Loucy (cell line): ENCODE measurements around the gene CDA.

Source experiments
- CTCF ChIP-seq: fragments of 200-600 bp; sonication (generic); conservative IDR thresholded peaks from 2 replicates; pipeline ENCODE4 v1.5.1; 2014; ENCODE audit warnings: mild to moderate bottlenecking, antibody characterized with exemption, low read length
- EZH2phosphoT487 ChIP-seq: fragments of 200-600 bp; IDR thresholded peaks from 2 replicates; pipeline ENCODE4 v1.6.1; 2018; ENCODE audit warnings: antibody characterized with exemption, mild to moderate bottlenecking, moderate library complexity, borderline replicate concordance

DNA sequence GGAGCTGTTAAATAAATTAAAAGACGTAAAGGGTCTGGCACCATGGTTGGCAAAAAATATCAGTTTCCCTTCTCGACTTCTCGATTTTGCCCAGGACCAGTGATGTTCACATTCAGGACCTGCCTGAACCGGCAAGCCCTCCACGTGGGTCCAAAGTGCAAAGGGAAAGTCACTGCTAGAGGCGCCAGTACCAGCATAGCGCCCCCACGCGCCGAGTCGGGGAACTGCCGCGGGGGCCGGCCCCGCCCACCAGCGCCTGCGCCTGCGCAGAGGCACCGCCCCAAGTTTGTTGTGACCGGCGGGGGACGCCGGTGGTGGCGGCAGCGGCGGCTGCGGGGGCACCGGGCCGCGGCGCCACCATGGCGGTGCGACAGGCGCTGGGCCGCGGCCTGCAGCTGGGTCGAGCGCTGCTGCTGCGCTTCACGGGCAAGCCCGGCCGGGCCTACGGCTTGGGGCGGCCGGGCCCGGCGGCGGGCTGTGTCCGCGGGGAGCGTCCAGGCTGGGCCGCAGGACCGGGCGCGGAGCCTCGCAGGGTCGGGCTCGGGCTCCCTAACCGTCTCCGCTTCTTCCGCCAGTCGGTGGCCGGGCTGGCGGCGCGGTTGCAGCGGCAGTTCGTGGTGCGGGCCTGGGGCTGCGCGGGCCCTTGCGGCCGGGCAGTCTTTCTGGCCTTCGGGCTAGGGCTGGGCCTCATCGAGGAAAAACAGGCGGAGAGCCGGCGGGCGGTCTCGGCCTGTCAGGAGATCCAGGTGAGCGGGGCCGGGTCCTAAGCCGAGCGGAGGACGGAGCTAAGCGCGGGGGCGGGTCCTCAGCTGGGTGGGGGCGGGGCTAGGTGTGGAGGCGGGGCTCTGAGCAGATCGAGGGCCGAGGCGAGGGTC lies 44.5 kb downstream of the CDA start, which contains the start of gene PINK1:
- TF ChIP-seq CTCF = peak; percentile 95
- no peak for TF ChIP-seq EZH2phosphoT487
